ENCODE results near the gene PRKAG2. TPM values are rescaled to one million over a fixed set of nuclear protein-coding genes. Genes with fewer than 3 reads are reported as not detected.

The PRKAG2 gene
- total RNA-seq, 1 donor from 2014 or later, result 15.7 TPM

- Mint-ChIP-seq H3K4me1 (peaks cover 2% of the 10 kb centered on the region), H3K27me3 (ENCODE audit: low read depth) (peaks cover 25% of the 10 kb centered on the region), H3K9me3 (peaks cover 8% of the 10 kb centered on the region), H3K27ac (no peak overlapping the region), H3K4me3 (no peak overlapping the region), H3K36me3 (no peaks in the 10 kb centered on the region)
- TF ChIP-seq CTCF (IDR thresholded peaks at IDR 0.05; ENCODE audit: unreplicated experiment), result no peak
- no peak for DNase-seq (ENCODE audit: low spot score in 2 of 2, unreplicated experiment in 2 of 2)
Measured at GRCh38 chr7:151779255-151779654, 97.7 kb downstream of the PRKAG2 start.

GRCh38 chr7:151777908-151778670 lies 98.8 kb downstream of the PRKAG2 start:
- H3K4me1 Mint-ChIP-seq, result peaks cover 2% of the 10 kb centered on the region
- no peaks in the 10 kb centered on the region for H3K36me3 Mint-ChIP-seq
- peaks cover 8% of the 10 kb centered on the region for H3K9me3 Mint-ChIP-seq
- DNase-seq (ENCODE audit: low spot score in 2 of 2, unreplicated experiment in 2 of 2), result no peak
- no peak overlapping the region for H3K4me3 Mint-ChIP-seq
- TF ChIP-seq CTCF (IDR thresholded peaks at IDR 0.05; ENCODE audit: unreplicated experiment), result no peak
- H3K27ac Mint-ChIP-seq, result no peak overlapping the region
- H3K27me3 Mint-ChIP-seq (ENCODE audit: low read depth), result peaks cover 24% of the 10 kb centered on the region

- peaks cover 8% of the 10 kb centered on the region for H3K9me3 Mint-ChIP-seq
- H3K4me1 Mint-ChIP-seq, result no peaks in the 10 kb centered on the region
- H3K27me3 Mint-ChIP-seq (ENCODE audit: low read depth), result peaks cover 24% of the 10 kb centered on the region
- H3K36me3 Mint-ChIP-seq, result no peaks in the 10 kb centered on the region
- H3K27ac Mint-ChIP-seq, result no peak overlapping the region
- no peak overlapping the region for H3K4me3 Mint-ChIP-seq
- TF ChIP-seq CTCF (IDR thresholded peaks at IDR 0.05; ENCODE audit: unreplicated experiment), result no peak
- DNase-seq (ENCODE audit: low spot score in 2 of 2, unreplicated experiment in 2 of 2), result no peak
Measured at GRCh38 chr7:151777495-151777880, 99.4 kb downstream of the PRKAG2 start.

GRCh38 chr7:151776876-151777494 lies 99.9 kb downstream of the PRKAG2 start:
- Mint-ChIP-seq H3K27me3 (ENCODE audit: low read depth) (peaks cover 26% of the 10 kb centered on the region), H3K4me3 (no peak overlapping the region), H3K27ac (no peak overlapping the region), H3K36me3 (no peaks in the 10 kb centered on the region), H3K4me1 (no peaks in the 10 kb centered on the region), H3K9me3 (peaks cover 8% of the 10 kb centered on the region)
- no peak for TF ChIP-seq CTCF (IDR thresholded peaks at IDR 0.05; ENCODE audit: unreplicated experiment)
- no peak for DNase-seq (ENCODE audit: low spot score in 2 of 2, unreplicated experiment in 2 of 2)

- no peak for DNase-seq (ENCODE audit: low spot score in 2 of 2, unreplicated experiment in 2 of 2)
- no peak for TF ChIP-seq CTCF (IDR thresholded peaks at IDR 0.05; ENCODE audit: unreplicated experiment)
- peaks cover 28% of the 10 kb centered on the region for H3K27me3 Mint-ChIP-seq (ENCODE audit: low read depth)
- H3K4me3 Mint-ChIP-seq, result no peak overlapping the region
- no peak overlapping the region for H3K27ac Mint-ChIP-seq
- no peaks in the 10 kb centered on the region for H3K36me3 Mint-ChIP-seq
- peaks cover 8% of the 10 kb centered on the region for H3K9me3 Mint-ChIP-seq
- no peaks in the 10 kb centered on the region for H3K4me1 Mint-ChIP-seq
Measured at GRCh38 chr7:151776446-151776845, 100.5 kb downstream of the PRKAG2 start.
